Measurements from ENCODE around the gene MRPL51. TPM values are rescaled to one million over a fixed set of nuclear protein-coding genes. Genes with fewer than 3 reads are reported as not detected.

Gene MRPL51
- total RNA-seq, 1 experiment from 2014 or later: 265 TPM

- Histone ChIP-seq H3K9me2 (ENCODE audit: insufficient read depth) (no peaks in the 10 kb centered on the region), H3K9me3 (ENCODE audit: control insufficient read depth in 1 of 2, insufficient read depth in 1 of 2, low read depth in 1 of 2, low read length in 2 of 2) (no peaks in the 10 kb centered on the region), H2AFZ (ENCODE audit: low read depth, low read length, poor library complexity, severe bottlenecking) (no peak overlapping the region), H3K4me2 (ENCODE audit: low read length) (no peak overlapping the region), H3K36me3 (ENCODE audit: control insufficient read depth in 1 of 2, insufficient read depth in 2 of 2, low read length in 2 of 2) (peaks cover 36 to 75% of the 10 kb centered on the region in 2 experiments; a peak in 3 of 4 replicates), H3K27me3 (ENCODE audit: insufficient read depth, low read length) (no peaks in the 10 kb centered on the region), H3K4me3 (replicated peaks in 1 of 2; ENCODE audit: low read depth in 1 of 2, low read length in 2 of 2) (no peak overlapping the region), H3K79me2 (ENCODE audit: insufficient read depth, low read length) (peaks cover 21% of the 10 kb centered on the region; the same call in 1 of the 2 replicates), H3K4me1 (ENCODE audit: control insufficient read depth in 1 of 2, insufficient read depth in 2 of 2, low read length in 2 of 2) (peaks cover 13 to 32% of the 10 kb centered on the region in 2 experiments), H4K20me1 (ENCODE audit: insufficient read depth) (no peaks in the 10 kb centered on the region), H3K27ac (ENCODE audit: low read depth, low read length) (no peak overlapping the region), H3K9ac (ENCODE audit: low read length) (no peak overlapping the region)
- CTCF ChIA-PET: interaction anchor here (0.8 to 1.2 kb wide), 2 partner anchors 8 to 10 kb away, joined by 3 to 5 read pairs; no protein-coding TSS in a partner anchor
- no peak for ATAC-seq
- intact Hi-C loops (cut with micrococcal nuclease): no loop called here
- POLR2A ChIA-PET: interaction anchor here (1.9 kb wide), 1 partner anchor 9 kb away, joined by 6 read pairs; no protein-coding TSS in a partner anchor
- DNase-seq (ENCODE audit: low read depth, low spot score): no peak
- BruUV-seq (replicated peaks): no TSS peak
- RAD21 ChIA-PET (ENCODE audit: low non-redundant PET in 1 of 2, low total read pairs in 2 of 2, uncharacterized antibody in 2 of 2, unreplicated experiment in 2 of 2): no interaction called here
- TF ChIP-seq CEBPB (IDR thresholded peaks at IDR 0.05; ENCODE audit: low read depth): no peak
- TF ChIP-seq MAX (IDR thresholded peaks at IDR 0.05): no peak
- TF ChIP-seq EZH2 (IDR thresholded peaks at IDR 0.05): no peak
- TF ChIP-seq SIN3A (IDR thresholded peaks at IDR 0.05; ENCODE audit: low read depth): no peak
- no peak for TF ChIP-seq FOSL1 (IDR thresholded peaks at IDR 0.05; ENCODE audit: low read depth)
- TF ChIP-seq SP1 (IDR thresholded peaks at IDR 0.05; ENCODE audit: low read depth): no peak
- no peak for TF ChIP-seq TCF7L2 (IDR thresholded peaks at IDR 0.05; ENCODE audit: borderline replicate concordance, extremely low read depth, insufficient read depth, insufficient read length)
- no peak for TF ChIP-seq REST (IDR thresholded peaks at IDR 0.05; ENCODE audit: low read depth)
- TF ChIP-seq ZFX (IDR thresholded peaks at IDR 0.05): no peak
These were observed 36.3 kb upstream of the MRPL51 start for GRCh38 chr12:6529291-6529737.

Measured in HCT116 (cell line).